Measurements from ENCODE around the gene GALNT2. TPM values are rescaled to one million over a fixed set of nuclear protein-coding genes. Genes with fewer than 3 reads are reported as not detected.

The GALNT2 gene
- total and polyA plus RNA-seq, 10 of the 15 experiments (the other 5 are each of a cell fraction or from before 2014, with no cell fraction given), result 0.52 to 27.7 (median 16.3) TPM

DNA sequence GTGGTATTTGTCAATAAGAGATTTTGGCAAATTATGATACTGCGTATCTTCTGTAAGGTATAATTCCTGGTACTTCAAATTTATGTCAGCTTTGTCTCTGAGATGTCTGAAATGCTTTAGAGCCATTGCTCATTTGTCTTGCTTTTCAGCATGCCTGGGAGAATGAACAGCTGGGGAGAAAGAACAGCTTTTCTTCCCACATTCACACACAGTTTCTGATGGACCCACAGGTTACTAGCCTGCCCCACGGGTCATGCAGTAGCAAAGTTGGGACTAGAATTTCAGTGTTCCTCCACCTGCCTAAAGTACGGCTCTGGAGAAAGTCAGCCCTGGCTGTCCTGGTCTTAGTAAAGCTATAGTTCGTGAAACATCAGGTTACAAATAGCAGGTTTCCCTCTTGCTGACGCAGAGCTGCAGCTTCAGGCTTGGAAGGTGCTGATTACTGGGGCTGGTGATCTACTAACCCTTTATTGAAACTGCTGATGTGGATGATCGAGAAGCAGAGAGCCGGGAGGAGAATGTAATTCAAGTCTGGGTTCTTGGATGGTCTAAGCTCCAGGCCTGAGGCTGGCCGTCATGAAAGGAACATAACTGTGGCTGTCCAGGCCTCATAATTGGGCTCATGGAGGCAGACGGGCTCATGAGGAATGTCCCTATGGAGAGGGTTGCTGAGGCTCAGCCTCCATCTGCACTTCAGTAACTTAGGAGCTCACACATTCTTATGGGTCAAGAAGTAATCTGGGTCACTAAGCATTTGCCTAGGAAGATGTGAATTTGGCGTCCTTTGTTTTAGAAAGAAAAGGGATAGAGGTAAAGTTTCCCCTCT, 12.4 kb downstream of the GALNT2 start:
- TF ChIP-seq EED (IDR thresholded peaks at IDR 0.05; ENCODE audit: low read depth) (no peak), SIX5 (IDR thresholded peaks at IDR 0.05; ENCODE audit: low read depth, low read length, severe bottlenecking) (no peak), TAF1 (IDR thresholded peaks at IDR 0.05; ENCODE audit: borderline replicate concordance, low read depth, low read length) (no peak), SREBF1 (IDR thresholded peaks at IDR 0.05; ENCODE audit: low read length) (no peak), KAT2A (conservative IDR thresholded peaks at IDR 0.05; ENCODE audit: control insufficient read depth, low read depth, low read length) (no peak), RB1 (IDR thresholded peaks at IDR 0.05; ENCODE audit: borderline replicate concordance) (no peak), RUNX3 (IDR thresholded peaks at IDR 0.05; ENCODE audit: low read length) (no peak), ZSCAN29 (IDR thresholded peaks at IDR 0.05) (no peak), GABPA (IDR thresholded peaks at IDR 0.05; ENCODE audit: low read depth) (no peak), NR2C2 (IDR thresholded peaks at IDR 0.05; ENCODE audit: borderline replicate concordance, control insufficient read depth, insufficient read length, low read depth) (no peak), BHLHE40 (IDR thresholded peaks at IDR 0.05; ENCODE audit: borderline replicate concordance in 1 of 2, low read depth in 2 of 2, low read length in 1 of 2) (no peak), KDM1A (IDR thresholded peaks at IDR 0.05; ENCODE audit: borderline replicate concordance) (no peak), SMARCA5 (IDR thresholded peaks at IDR 0.05) (no peak), NFXL1 (IDR thresholded peaks at IDR 0.05; ENCODE audit: borderline replicate concordance) (no peak), BRCA1 (IDR thresholded peaks at IDR 0.05; ENCODE audit: low read depth, low read length) (no peak)
- TF ChIP-seq, protein P1, sequence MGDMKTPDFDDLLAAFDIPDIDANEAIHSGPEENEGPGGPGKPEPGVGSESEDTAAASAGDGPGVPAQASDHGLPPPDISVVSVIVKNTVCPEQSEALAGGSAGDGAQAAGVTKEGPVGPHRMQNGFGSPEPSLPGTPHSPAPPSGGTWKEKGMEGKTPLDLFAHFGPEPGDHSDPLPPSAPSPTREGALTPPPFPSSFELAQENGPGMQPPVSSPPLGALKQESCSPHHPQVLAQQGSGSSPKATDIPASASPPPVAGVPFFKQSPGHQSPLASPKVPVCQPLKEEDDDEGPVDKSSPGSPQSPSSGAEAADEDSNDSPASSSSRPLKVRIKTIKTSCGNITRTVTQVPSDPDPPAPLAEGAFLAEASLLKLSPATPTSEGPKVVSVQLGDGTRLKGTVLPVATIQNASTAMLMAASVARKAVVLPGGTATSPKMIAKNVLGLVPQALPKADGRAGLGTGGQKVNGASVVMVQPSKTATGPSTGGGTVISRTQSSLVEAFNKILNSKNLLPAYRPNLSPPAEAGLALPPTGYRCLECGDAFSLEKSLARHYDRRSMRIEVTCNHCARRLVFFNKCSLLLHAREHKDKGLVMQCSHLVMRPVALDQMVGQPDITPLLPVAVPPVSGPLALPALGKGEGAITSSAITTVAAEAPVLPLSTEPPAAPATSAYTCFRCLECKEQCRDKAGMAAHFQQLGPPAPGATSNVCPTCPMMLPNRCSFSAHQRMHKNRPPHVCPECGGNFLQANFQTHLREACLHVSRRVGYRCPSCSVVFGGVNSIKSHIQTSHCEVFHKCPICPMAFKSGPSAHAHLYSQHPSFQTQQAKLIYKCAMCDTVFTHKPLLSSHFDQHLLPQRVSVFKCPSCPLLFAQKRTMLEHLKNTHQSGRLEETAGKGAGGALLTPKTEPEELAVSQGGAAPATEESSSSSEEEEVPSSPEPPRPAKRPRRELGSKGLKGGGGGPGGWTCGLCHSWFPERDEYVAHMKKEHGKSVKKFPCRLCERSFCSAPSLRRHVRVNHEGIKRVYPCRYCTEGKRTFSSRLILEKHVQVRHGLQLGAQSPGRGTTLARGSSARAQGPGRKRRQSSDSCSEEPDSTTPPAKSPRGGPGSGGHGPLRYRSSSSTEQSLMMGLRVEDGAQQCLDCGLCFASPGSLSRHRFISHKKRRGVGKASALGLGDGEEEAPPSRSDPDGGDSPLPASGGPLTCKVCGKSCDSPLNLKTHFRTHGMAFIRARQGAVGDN (IDR thresholded peaks at IDR 0.05), result no peak
- TF ChIP-seq, protein P2, sequence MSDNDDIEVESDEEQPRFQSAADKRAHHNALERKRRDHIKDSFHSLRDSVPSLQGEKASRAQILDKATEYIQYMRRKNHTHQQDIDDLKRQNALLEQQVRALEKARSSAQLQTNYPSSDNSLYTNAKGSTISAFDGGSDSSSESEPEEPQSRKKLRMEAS (IDR thresholded peaks at IDR 0.05; ENCODE audit: low read depth, low read length), result no peak
- TF ChIP-seq, protein P3, sequence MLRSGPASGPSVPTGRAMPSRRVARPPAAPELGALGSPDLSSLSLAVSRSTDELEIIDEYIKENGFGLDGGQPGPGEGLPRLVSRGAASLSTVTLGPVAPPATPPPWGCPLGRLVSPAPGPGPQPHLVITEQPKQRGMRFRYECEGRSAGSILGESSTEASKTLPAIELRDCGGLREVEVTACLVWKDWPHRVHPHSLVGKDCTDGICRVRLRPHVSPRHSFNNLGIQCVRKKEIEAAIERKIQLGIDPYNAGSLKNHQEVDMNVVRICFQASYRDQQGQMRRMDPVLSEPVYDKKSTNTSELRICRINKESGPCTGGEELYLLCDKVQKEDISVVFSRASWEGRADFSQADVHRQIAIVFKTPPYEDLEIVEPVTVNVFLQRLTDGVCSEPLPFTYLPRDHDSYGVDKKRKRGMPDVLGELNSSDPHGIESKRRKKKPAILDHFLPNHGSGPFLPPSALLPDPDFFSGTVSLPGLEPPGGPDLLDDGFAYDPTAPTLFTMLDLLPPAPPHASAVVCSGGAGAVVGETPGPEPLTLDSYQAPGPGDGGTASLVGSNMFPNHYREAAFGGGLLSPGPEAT (IDR thresholded peaks at IDR 0.05; ENCODE audit: low read depth), result no peak
- ChIA-PET POLR2A (interaction anchor here (1.1 kb wide), 1 partner anchor 10 kb away, joined by 3 read pairs; no protein-coding TSS in a partner anchor), SMC1A (ENCODE audit: uncharacterized antibody, unreplicated experiment) (interaction anchor here (0.8 to 1.5 kb wide), 6 partner anchors 8 to 22 kb away, joined by 3 to 4 read pairs (median 3); no protein-coding TSS in a partner anchor), RAD21 (ENCODE audit: unreplicated experiment) (no interaction called here), CTCF (interaction anchor here (0.6 to 1.8 kb wide), 8 partner anchors 9 to 461 kb away, joined by 3 to 5 read pairs (median 4); no protein-coding TSS in a partner anchor)
- H3K79me2 ChIP-seq (ENCODE audit: control insufficient read depth, insufficient read depth, low read length), result peaks cover 18% of the 10 kb centered on the region
- H3K4me2 ChIP-seq (ENCODE audit: control insufficient read depth, insufficient read depth), result no peak overlapping the region
- H3K27me3 ChIP-seq (replicated peaks in 1 of 2; ENCODE audit: control insufficient read depth in 2 of 2, insufficient read depth in 2 of 2, low read length in 1 of 2), result no peaks in the 10 kb centered on the region
- peaks cover 7% of the 10 kb centered on the region; the same call in 1 of the 2 replicates for H3K4me1 ChIP-seq (ENCODE audit: control insufficient read depth, insufficient read depth, low read length)
- H3K36me3 ChIP-seq (ENCODE audit: control insufficient read depth in 2 of 2, insufficient read depth in 2 of 2, low read length in 1 of 2), result peaks cover 5 to 6% of the 10 kb centered on the region in 2 experiments; a peak in 1 of 4 replicates
- BruUV-seq (replicated peaks), result no TSS peak
- no peak overlapping the region for H2AFZ ChIP-seq (ENCODE audit: control insufficient read depth, low read depth, low read length)
- no peak overlapping the region for H3K4me3 ChIP-seq
- H3K27ac ChIP-seq (ENCODE audit: control insufficient read depth, insufficient read depth), result no peak overlapping the region
- FAIRE-seq (no peak), DNase-seq (ENCODE audit: low read depth, low spot score) (no peak), ATAC-seq (no peak)
- H3K9ac ChIP-seq (ENCODE audit: control insufficient read depth, insufficient read depth, low read length), result no peak overlapping the region
- no peaks in the 10 kb centered on the region; the same call in 1 of the 2 replicates for H4K20me1 ChIP-seq (ENCODE audit: control insufficient read depth, insufficient read depth)
- in situ Hi-C loops (cut with MboI) (no loop called here), intact Hi-C loops (cut with micrococcal nuclease; ENCODE audit: unreplicated experiment) (loop anchor here (10.0 kb wide), 1 partner anchor 525 kb away; the partner anchor contains the start of gene ABCB10)
- H3K9me3 ChIP-seq (replicated peaks; ENCODE audit: control insufficient read depth, insufficient read depth, low read length), result no peaks in the 10 kb centered on the region; the same call in 2 of the 3 replicates
- WGBS (ENCODE audit: insufficient coverage, insufficient replicate concordance, low lambda C conversion rate, missing lambda C conversion rate), result 86% methylated on average over 10 of the region's 10 CpGs
